ENCODE results near the gene FBXO34.
A peak's percentile ranks its signal among the peaks of the same experiment; 100 is the strongest.

DNA sequence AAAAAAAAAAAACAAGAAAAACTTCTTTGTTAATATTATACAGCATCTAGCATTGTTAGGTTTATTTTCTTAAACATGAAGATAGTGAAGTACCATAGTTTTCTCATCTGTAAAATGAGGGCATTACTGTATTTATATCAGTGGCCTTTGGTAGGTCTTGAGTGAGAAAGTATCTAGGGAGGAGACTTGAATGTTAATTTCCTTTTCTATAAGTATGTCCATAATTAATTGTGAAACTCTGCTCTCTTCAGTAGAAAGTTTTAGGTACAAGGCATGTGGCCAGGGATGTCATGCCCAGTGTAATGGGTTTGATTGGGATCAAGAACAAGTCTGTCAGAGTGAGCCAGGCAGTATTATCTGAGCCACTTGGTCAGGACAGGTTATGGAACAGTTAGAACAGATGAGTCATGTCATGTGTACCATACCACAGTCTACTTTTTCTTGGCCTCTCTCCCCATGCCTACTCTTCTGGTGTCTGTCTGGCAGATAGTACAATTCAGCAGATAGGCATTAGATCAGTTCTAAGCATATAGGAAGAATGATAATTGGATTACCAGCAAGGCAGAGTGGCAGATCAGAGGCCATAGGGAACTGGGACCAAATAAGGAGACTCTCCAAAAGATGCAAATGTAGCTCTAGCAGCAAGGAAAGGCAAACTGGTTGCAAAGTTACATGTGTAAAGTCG, 30.4 kb downstream of the FBXO34 start:
- no peak for TF ChIP-seq CSDC2 (CRISPR knock-in tag; IDR thresholded peaks at IDR 0.05)
- peak; percentile 44; the same call in 1 of the 2 replicates for TF ChIP-seq ZFP3 (CRISPR knock-in tag; IDR thresholded peaks at IDR 0.05)
- TF ChIP-seq ESRRG (CRISPR knock-in tag; IDR thresholded peaks at IDR 0.05): no peak
- 0 out of 2 replicates have a peak, but pooled peaks have one; percentile 24 for TF ChIP-seq ISL1 (CRISPR knock-in tag; IDR thresholded peaks at IDR 0.05)
- TF ChIP-seq, protein P1, sequence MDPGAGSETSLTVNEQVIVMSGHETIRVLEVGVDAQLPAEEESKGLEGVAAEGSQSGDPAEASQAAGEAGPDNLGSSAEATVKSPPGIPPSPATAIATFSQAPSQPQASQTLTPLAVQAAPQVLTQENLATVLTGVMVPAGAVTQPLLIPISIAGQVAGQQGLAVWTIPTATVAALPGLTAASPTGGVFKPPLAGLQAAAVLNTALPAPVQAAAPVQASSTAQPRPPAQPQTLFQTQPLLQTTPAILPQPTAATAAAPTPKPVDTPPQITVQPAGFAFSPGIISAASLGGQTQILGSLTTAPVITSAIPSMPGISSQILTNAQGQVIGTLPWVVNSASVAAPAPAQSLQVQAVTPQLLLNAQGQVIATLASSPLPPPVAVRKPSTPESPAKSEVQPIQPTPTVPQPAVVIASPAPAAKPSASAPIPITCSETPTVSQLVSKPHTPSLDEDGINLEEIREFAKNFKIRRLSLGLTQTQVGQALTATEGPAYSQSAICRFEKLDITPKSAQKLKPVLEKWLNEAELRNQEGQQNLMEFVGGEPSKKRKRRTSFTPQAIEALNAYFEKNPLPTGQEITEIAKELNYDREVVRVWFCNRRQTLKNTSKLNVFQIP (CRISPR knock-in tag; IDR thresholded peaks at IDR 0.05; ENCODE audit: borderline replicate concordance, low read depth): no peak
